Measurements from ENCODE around the gene CHM. TPM values are rescaled to one million over a fixed set of nuclear protein-coding genes. Genes with fewer than 3 reads are reported as not detected.

Gene CHM
- total RNA-seq, 1 experiment from 2014 or later: 27.4 TPM

DNA sequence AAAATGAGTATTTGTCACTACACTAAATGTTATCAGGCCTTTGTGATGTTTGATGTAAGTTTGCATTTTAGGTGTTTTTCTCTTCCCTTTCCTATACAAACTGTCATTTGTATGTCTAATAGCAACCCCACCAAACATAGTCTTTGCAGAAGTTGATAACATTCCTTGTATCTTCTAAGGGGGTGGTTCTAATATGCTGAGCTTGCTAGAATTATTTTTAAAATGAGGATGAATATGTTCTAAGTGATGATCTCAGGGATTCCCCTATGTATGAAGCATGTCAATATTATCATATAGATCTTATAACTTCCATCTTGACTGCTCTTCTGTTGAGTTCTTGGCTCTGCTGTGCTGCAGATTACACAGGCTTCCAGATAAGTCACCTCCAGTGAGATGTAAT lies 3.1 kb downstream of the CHM start:
- no peak overlapping the region for H3K27ac ChIP-seq (ENCODE audit: low read depth, low read length, poor library complexity, severe bottlenecking)
- intact Hi-C loops (cut with micrococcal nuclease; ENCODE audit: unreplicated experiment): no loop called here
- ChIA-PET CTCF (no interaction called here), POLR2A (ENCODE audit: low non-redundant PET) (no interaction called here)
- no peak for DNase-seq (ENCODE audit: low spot score)
- no TSS peak for BruUV-seq (replicated peaks)
- TF ChIP-seq EZH2 (IDR thresholded peaks at IDR 0.05; ENCODE audit: borderline replicate concordance, low read depth, low read length, poor library complexity, severe bottlenecking): no peak
- TF ChIP-seq, protein P1, sequence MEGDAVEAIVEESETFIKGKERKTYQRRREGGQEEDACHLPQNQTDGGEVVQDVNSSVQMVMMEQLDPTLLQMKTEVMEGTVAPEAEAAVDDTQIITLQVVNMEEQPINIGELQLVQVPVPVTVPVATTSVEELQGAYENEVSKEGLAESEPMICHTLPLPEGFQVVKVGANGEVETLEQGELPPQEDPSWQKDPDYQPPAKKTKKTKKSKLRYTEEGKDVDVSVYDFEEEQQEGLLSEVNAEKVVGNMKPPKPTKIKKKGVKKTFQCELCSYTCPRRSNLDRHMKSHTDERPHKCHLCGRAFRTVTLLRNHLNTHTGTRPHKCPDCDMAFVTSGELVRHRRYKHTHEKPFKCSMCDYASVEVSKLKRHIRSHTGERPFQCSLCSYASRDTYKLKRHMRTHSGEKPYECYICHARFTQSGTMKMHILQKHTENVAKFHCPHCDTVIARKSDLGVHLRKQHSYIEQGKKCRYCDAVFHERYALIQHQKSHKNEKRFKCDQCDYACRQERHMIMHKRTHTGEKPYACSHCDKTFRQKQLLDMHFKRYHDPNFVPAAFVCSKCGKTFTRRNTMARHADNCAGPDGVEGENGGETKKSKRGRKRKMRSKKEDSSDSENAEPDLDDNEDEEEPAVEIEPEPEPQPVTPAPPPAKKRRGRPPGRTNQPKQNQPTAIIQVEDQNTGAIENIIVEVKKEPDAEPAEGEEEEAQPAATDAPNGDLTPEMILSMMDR (conservative IDR thresholded peaks at IDR 0.05; ENCODE audit: low read depth, low read length): no peak
- no peaks in the 10 kb centered on the region for H3K9me3 ChIP-seq (ENCODE audit: low read depth, low read length, poor library complexity, severe bottlenecking)
- peaks cover 3% of the 10 kb centered on the region for H3K36me3 ChIP-seq (ENCODE audit: insufficient read depth, low read length, poor library complexity, severe bottlenecking)
- no peaks in the 10 kb centered on the region for H3K27me3 ChIP-seq (replicated peaks; ENCODE audit: insufficient read depth, low read depth, low read length, poor library complexity)
- H3K4me3 ChIP-seq (ENCODE audit: low read depth, low read length, poor library complexity, severe bottlenecking): no peak overlapping the region
- peaks cover 10% of the 10 kb centered on the region for H3K4me1 ChIP-seq (ENCODE audit: insufficient read depth, low read length, poor library complexity, severe bottlenecking)

DNA sequence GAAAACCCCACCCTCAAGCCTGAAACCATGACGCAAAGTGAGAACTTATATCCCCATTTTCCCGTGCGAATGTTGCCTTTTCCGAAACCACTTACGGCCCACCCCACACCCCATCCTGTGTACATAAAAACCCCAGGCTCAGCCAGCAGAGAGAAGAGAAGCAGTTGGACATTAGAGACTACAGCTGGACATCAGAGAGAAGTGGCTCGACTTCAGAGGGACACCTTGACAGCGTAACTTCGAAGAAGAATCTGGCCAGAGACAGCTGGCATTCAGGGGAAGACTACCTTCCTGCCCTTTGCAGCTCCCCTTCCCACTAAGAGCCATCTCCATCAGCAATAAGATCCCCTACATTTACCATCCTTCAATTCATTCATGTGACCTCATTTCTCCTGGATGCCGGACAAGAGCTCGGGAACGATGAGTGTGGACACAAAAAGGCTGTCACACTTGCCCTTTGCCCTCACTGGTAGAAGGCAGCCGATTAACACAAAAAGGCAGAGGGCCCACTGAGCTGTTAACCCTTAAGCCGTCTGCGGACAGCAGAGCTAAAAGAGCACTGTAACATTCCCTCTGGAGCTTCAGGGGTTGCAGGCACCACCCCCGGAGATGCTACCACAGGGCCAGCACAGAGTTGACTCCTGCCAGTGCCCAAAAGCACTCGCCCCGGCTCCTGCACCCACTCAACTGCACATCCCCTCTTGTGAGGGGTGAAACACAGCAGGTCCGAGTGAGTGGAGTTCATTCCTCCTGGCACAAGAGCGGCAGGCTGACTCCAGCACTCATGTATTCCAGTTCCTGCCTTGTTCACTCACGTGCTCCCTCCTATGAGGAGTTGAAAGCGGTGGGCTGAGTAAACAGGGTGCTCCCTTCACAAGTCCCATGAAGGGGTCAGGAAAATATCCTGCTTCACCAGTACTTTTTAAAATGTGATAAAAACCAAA lies 7.5 kb downstream of the CHM start:
- ChIA-PET POLR2A (ENCODE audit: low non-redundant PET) (no interaction called here), CTCF (no interaction called here)
- Histone ChIP-seq H3K4me1 (ENCODE audit: insufficient read depth, low read length, poor library complexity, severe bottlenecking) (no peaks in the 10 kb centered on the region), H3K27ac (ENCODE audit: low read depth, low read length, poor library complexity, severe bottlenecking) (no peak overlapping the region), H3K4me3 (ENCODE audit: low read depth, low read length, poor library complexity, severe bottlenecking) (no peak overlapping the region), H3K27me3 (replicated peaks; ENCODE audit: insufficient read depth, low read depth, low read length, poor library complexity) (no peaks in the 10 kb centered on the region), H3K9me3 (ENCODE audit: low read depth, low read length, poor library complexity, severe bottlenecking) (no peaks in the 10 kb centered on the region), H3K36me3 (ENCODE audit: insufficient read depth, low read length, poor library complexity, severe bottlenecking) (no peaks in the 10 kb centered on the region)
- intact Hi-C loops (cut with micrococcal nuclease; ENCODE audit: unreplicated experiment): no loop called here
- TF ChIP-seq, protein P1 (conservative IDR thresholded peaks at IDR 0.05; ENCODE audit: low read depth, low read length): no peak
- TF ChIP-seq EZH2 (IDR thresholded peaks at IDR 0.05; ENCODE audit: borderline replicate concordance, low read depth, low read length, poor library complexity, severe bottlenecking): no peak
- no peak for DNase-seq (ENCODE audit: low spot score)
- BruUV-seq (replicated peaks): no TSS peak

DNA sequence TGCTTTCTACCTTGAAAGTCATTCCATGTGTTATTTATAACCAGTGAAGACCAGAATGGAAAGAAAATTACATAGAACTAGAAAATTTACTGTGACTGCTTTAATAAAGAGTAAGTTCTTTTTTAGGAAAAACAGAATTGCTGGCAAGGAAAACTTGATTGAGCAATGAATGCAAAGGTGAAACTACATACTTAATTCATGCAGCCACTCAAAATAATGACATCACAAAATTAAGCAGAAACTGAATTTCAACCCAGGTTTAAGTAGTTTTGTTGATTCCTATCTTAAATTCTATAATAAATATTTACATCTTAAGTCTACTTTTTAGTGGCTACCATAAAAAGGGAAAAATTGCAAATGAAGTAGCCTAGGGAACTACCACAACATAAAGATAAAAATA lies 14.0 kb downstream of the CHM start:
- TF ChIP-seq, protein P1 (conservative IDR thresholded peaks at IDR 0.05; ENCODE audit: low read depth, low read length): no peak
- TF ChIP-seq EZH2 (IDR thresholded peaks at IDR 0.05; ENCODE audit: borderline replicate concordance, low read depth, low read length, poor library complexity, severe bottlenecking): no peak
- ChIA-PET CTCF (no interaction called here), POLR2A (ENCODE audit: low non-redundant PET) (no interaction called here)
- H3K4me3 ChIP-seq (ENCODE audit: low read depth, low read length, poor library complexity, severe bottlenecking): no peak overlapping the region
- H3K27ac ChIP-seq (ENCODE audit: low read depth, low read length, poor library complexity, severe bottlenecking): no peak overlapping the region
- H3K36me3 ChIP-seq (ENCODE audit: insufficient read depth, low read length, poor library complexity, severe bottlenecking): no peaks in the 10 kb centered on the region
- intact Hi-C loops (cut with micrococcal nuclease; ENCODE audit: unreplicated experiment): no loop called here
- no peaks in the 10 kb centered on the region for H3K27me3 ChIP-seq (replicated peaks; ENCODE audit: insufficient read depth, low read depth, low read length, poor library complexity)
- H3K9me3 ChIP-seq (ENCODE audit: low read depth, low read length, poor library complexity, severe bottlenecking): no peaks in the 10 kb centered on the region
- no TSS peak for BruUV-seq (replicated peaks)
- H3K4me1 ChIP-seq (ENCODE audit: insufficient read depth, low read length, poor library complexity, severe bottlenecking): peaks cover 4% of the 10 kb centered on the region
- no peak for DNase-seq (ENCODE audit: low spot score)

All from A673 (cell line).